Measurements from ENCODE around the gene IL20. TPM values are rescaled to one million over a fixed set of nuclear protein-coding genes. Genes with fewer than 3 reads are reported as not detected.
A peak's percentile ranks its signal among the peaks of the same experiment; 100 is the strongest.

Gene IL20
- total RNA-seq, 2 experiments from 2014 or later = not detected

GRCh38 chr1:206905295-206906164 lies 40.1 kb downstream of the IL20 start:
- peak in 5 of 14 experiments; percentile 29 to 56 (median 40) for DNase-seq
- H3K27me3 Mint-ChIP-seq = no peaks in the 10 kb centered on the region
- intact Hi-C loops (cut with DNase I, micrococcal nuclease) = no loop called here
- peaks cover 90% of the 10 kb centered on the region for H3K4me1 Mint-ChIP-seq (ENCODE audit: low read depth)
- no peaks in the 10 kb centered on the region for H3K9me3 Mint-ChIP-seq
- Histone ChIP-seq H3K27ac (ENCODE audit: low read depth in 1 of 2, low read length in 2 of 2) (peak overlapping the region; percentile 29 to 42), H3K4me1 (ENCODE audit: insufficient read depth, low read length) (peaks cover 68% of the 10 kb centered on the region), H3K9me3 (ENCODE audit: control insufficient read depth in 1 of 2, insufficient read depth in 1 of 2, low read length in 2 of 2) (no peaks in the 10 kb centered on the region), H3K27me3 (ENCODE audit: control insufficient read depth in 1 of 2, insufficient read depth in 2 of 2, low read length in 2 of 2) (no peaks in the 10 kb centered on the region), H3K4me3 (ENCODE audit: low read length) (no peak overlapping the region), H3K36me3 (ENCODE audit: insufficient read depth, low read length) (peaks cover 69% of the 10 kb centered on the region)
- peak; percentile 31 for ATAC-seq (ENCODE audit: poor library complexity)
- H3K4me3 Mint-ChIP-seq = peak overlapping the region; percentile 70
- POLR2A ChIA-PET = interaction anchor here (0.6 to 13.4 kb wide), 34 partner anchors 9 to 427 kb away, joined by 3 to 384 read pairs (median 4); partner anchors contain the start of genes DYRK3, FCMR and IL24
- no peak for TF ChIP-seq CTCF (IDR thresholded peaks at IDR 0.05)
- peaks cover 89% of the 10 kb centered on the region for H3K36me3 Mint-ChIP-seq (ENCODE audit: low read depth)
- peak overlapping the region; percentile 90 for H3K27ac Mint-ChIP-seq
- CTCF ChIA-PET = interaction anchor here (1.0 to 2.3 kb wide), 6 partner anchors 16 to 171 kb away, joined by 3 to 10 read pairs (median 4); partner anchors contain the start of gene FCMR

- Histone ChIP-seq H3K36me3 (ENCODE audit: insufficient read depth, low read length) (peaks cover 87% of the 10 kb centered on the region), H3K4me3 (ENCODE audit: low read length) (no peak overlapping the region), H3K27ac (ENCODE audit: low read depth in 1 of 2, low read length in 2 of 2) (peak overlapping the region; percentile 36 to 48), H3K9me3 (ENCODE audit: control insufficient read depth in 1 of 2, insufficient read depth in 1 of 2, low read length in 2 of 2) (no peaks in the 10 kb centered on the region), H3K4me1 (ENCODE audit: insufficient read depth, low read length) (peaks cover 77% of the 10 kb centered on the region), H3K27me3 (ENCODE audit: control insufficient read depth in 1 of 2, insufficient read depth in 2 of 2, low read length in 2 of 2) (no peaks in the 10 kb centered on the region)
- Mint-ChIP-seq H3K4me1 (ENCODE audit: low read depth) (peaks cover 92% of the 10 kb centered on the region), H3K27ac (peak overlapping the region; percentile 90), H3K4me3 (peak overlapping the region; percentile 52), H3K9me3 (no peaks in the 10 kb centered on the region), H3K27me3 (no peaks in the 10 kb centered on the region), H3K36me3 (ENCODE audit: low read depth) (peaks cover 91% of the 10 kb centered on the region)
- TF ChIP-seq CTCF (IDR thresholded peaks at IDR 0.05) = no peak
- ATAC-seq (ENCODE audit: poor library complexity) (no peak), DNase-seq (no peak)
- ChIA-PET POLR2A (interaction anchor here (1.1 to 13.4 kb wide), 11 partner anchors 10 to 172 kb away, joined by 3 to 384 read pairs (median 8); partner anchors contain the start of gene FCMR), CTCF (interaction anchor here (0.7 to 1.5 kb wide), 2 partner anchors 15 to 173 kb away, joined by 3 to 9 read pairs; partner anchors contain the start of gene FCMR)
- intact Hi-C loops (cut with DNase I, micrococcal nuclease) = no loop called here
These were observed 42.0 kb downstream of the IL20 start for GRCh38 chr1:206907304-206907991.

DNA sequence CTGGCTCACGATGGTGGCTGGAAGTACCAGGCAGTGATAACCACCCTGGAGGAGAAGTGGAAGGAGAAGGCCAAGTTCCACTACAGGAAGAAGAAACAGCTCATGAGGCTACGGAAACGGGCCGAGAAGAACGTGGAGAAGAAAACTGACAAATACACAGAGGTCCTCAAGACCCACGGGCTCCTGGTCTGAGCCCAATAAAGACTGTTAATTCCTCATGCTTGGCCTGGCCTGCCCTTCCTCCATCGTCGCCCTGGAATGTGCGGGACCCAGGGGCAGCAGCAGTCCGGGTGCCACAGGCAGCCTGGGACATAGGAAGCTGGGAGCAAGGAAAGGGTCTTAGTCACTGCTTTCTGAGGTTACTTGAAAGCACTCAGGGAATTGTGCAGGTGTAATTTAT lies 42.6 kb downstream of the IL20 start:
- H3K27ac ChIP-seq (ENCODE audit: low read depth in 1 of 2, low read length in 2 of 2) = peak overlapping the region; percentile 25 to 39
- H3K27me3 Mint-ChIP-seq = no peaks in the 10 kb centered on the region
- H3K4me1 ChIP-seq (ENCODE audit: insufficient read depth, low read length) = peaks cover 83% of the 10 kb centered on the region

More for the DNA sequence above, 42.6 kb downstream of the IL20 start:
- intact Hi-C loops (cut with DNase I, micrococcal nuclease) = no loop called here
- H3K27ac Mint-ChIP-seq = peak overlapping the region; percentile 90
- ChIA-PET CTCF (interaction anchor here (1.1 to 1.5 kb wide), 3 partner anchors 14 to 173 kb away, joined by 3 to 14 read pairs (median 9); partner anchors contain the start of gene FCMR), POLR2A (interaction anchor here (1.1 to 13.4 kb wide), 12 partner anchors 8 to 173 kb away, joined by 3 to 384 read pairs (median 11); partner anchors contain the start of genes FCMR and IL24)
- Histone ChIP-seq H3K9me3 (ENCODE audit: control insufficient read depth in 1 of 2, insufficient read depth in 1 of 2, low read length in 2 of 2) (no peaks in the 10 kb centered on the region), H3K4me3 (ENCODE audit: low read length) (no peak overlapping the region), H3K27me3 (ENCODE audit: control insufficient read depth in 1 of 2, insufficient read depth in 2 of 2, low read length in 2 of 2) (no peaks in the 10 kb centered on the region), H3K36me3 (ENCODE audit: insufficient read depth, low read length) (peaks cover 87% of the 10 kb centered on the region)
- DNase-seq = no peak
- no peak for ATAC-seq (ENCODE audit: poor library complexity)
- no peaks in the 10 kb centered on the region for H3K9me3 Mint-ChIP-seq
- no peak for TF ChIP-seq CTCF (IDR thresholded peaks at IDR 0.05)
- peak overlapping the region; percentile 52 for H3K4me3 Mint-ChIP-seq
- H3K36me3 Mint-ChIP-seq (ENCODE audit: low read depth) = peaks cover 91% of the 10 kb centered on the region
- peaks cover 92% of the 10 kb centered on the region for H3K4me1 Mint-ChIP-seq (ENCODE audit: low read depth)
